B cell (primary cell): Measurements from ENCODE around the gene FEZF2. TPM values are rescaled to one million over a fixed set of nuclear protein-coding genes. Genes with fewer than 3 reads are reported as not detected.

Source experiments
- ATAC-seq: fragments of 200-7000 bp; cut with Tn5 transposase; one replicate; pipeline ENCODE4 v1.10.0; 2021; ENCODE audit warnings: low read depth, mild to moderate bottlenecking, moderate number of reproducible peaks, moderate library complexity
- CTCF ChIA-PET: fragments of 350-600 bp; sonication (Branson Sonifier 250); formaldehyde crosslinking; loops from one replicate; lab custom pipeline; 2021; ENCODE audit warnings: antibody characterized with exemption, inconsistent platforms; lab: Charles Lee
- POLR2A ChIA-PET: fragments of 350-600 bp; sonication (Branson Sonifier 250); formaldehyde crosslinking; loops from one replicate; lab custom pipeline; 2021; ENCODE audit warnings: antibody characterized with exemption; lab: Charles Lee
- DNase-seq: peaks from one replicate; pipeline ENCODE4 v3.0.0; 2013
- H2AFZ ChIP-seq: 2 replicates; pipeline ENCODE4 v1.6.1; 2012; ENCODE audit warnings: mild to moderate bottlenecking, low read depth, low read length; ENCODE audit not compliant: insufficient read depth, poor library complexity, severe bottlenecking
- H3K27ac ChIP-seq, 2 donors: 1 replicate in 1 of 2; 2 replicates in 1 of 2; pipeline ENCODE4 v1.5.1; 2012 to 2013; ENCODE audit warnings: low read length in 2 of 2, mild to moderate bottlenecking in 2 of 2, moderate library complexity in 1 of 2
- H3K27me3 ChIP-seq, 4 experiments: fragments of 200-600 bp in 1 of 4; sonication (generic) in 1 of 4; replicated peaks in 1 of 4; 1 replicate in 2 of 4; 2 replicates in 2 of 4; pipeline versions ENCODE4 v1.6.1 to v1.7.0; 2013 to 2016; ENCODE audit warnings: low read length in 3 of 4, mild to moderate bottlenecking in 2 of 4, mixed read lengths in 1 of 4, moderate library complexity in 1 of 4; ENCODE audit not compliant: insufficient read depth in 4 of 4, control insufficient read depth in 3 of 4; ENCODE audit errors: control extremely low read depth in 1 of 4
- H3K36me3 ChIP-seq, 2 experiments: replicated peaks in 1 of 2; 1 replicate in 1 of 2; 2 replicates in 1 of 2; pipeline versions ENCODE4 v1.6.1 to v1.7.1; 2013; ENCODE audit warnings: low read length in 1 of 2; ENCODE audit not compliant: insufficient read depth in 2 of 2, control insufficient read depth in 1 of 2; ENCODE audit errors: control extremely low read depth in 1 of 2, extremely low read depth in 1 of 2
- H3K4me1 ChIP-seq, 2 donors: fragments of 200-600 bp in 1 of 2; sonication (generic) in 1 of 2; 1 replicate in 1 of 2; 2 replicates in 1 of 2; pipeline versions ENCODE4 v1.5.1 to v1.6.1; 2013 to 2017; ENCODE audit warnings: low read length in 2 of 2; ENCODE audit not compliant: control insufficient read depth in 2 of 2, insufficient read depth in 2 of 2
- H3K4me2 ChIP-seq: replicated peaks from 2 replicates; pipeline ENCODE3; 2012; ENCODE audit warnings: mild to moderate bottlenecking, low read depth, low read length; ENCODE audit not compliant: poor library complexity, severe bottlenecking
- H3K4me3 ChIP-seq, 5 experiments: fragments of 200-600 bp in 1 of 5; sonication (generic) in 1 of 5; 1 replicate in 3 of 5; 2 replicates in 2 of 5; pipeline versions ENCODE4 v1.5.1 to v1.7.0; 2011 to 2016; ENCODE audit warnings: low read length in 4 of 5, mild to moderate bottlenecking in 4 of 5, low read depth in 2 of 5, control low read depth in 1 of 5, moderate library complexity in 1 of 5; ENCODE audit not compliant: insufficient read depth in 1 of 5; ENCODE audit errors: control extremely low read depth in 1 of 5, extremely low read depth in 1 of 5
- H3K79me2 ChIP-seq: fragments of 200-600 bp; sonication (generic); one replicate; pipeline ENCODE4 v1.6.0; 2016; ENCODE audit warnings: low read length; ENCODE audit not compliant: control insufficient read depth, insufficient read depth
- H3K9ac ChIP-seq: fragments of 200-600 bp; sonication (generic); 2 replicates; pipeline ENCODE4 v1.6.1; 2017; ENCODE audit warnings: mild to moderate bottlenecking, low read length, moderate library complexity
- H3K9me3 ChIP-seq, 3 donors: one replicate each; pipeline versions ENCODE4 v1.6.1 to v1.7.1; 2013; ENCODE audit warnings: low read length in 2 of 3; ENCODE audit not compliant: control insufficient read depth in 2 of 3, insufficient read depth in 1 of 3; ENCODE audit errors: control extremely low read depth in 1 of 3
- H4K20me1 ChIP-seq: 2 replicates; pipeline ENCODE4 v1.6.0; 2012; ENCODE audit warnings: mild to moderate bottlenecking, low read length; ENCODE audit not compliant: insufficient read depth, control insufficient read depth, poor library complexity, severe bottlenecking
- H3K27ac Mint-ChIP-seq: one replicate; pipeline ENCODE4 v1.8.0; 2021; ENCODE audit warnings: mixed read lengths
- H3K27me3 Mint-ChIP-seq: one replicate; pipeline ENCODE4 v1.8.0; 2021; ENCODE audit warnings: mixed read lengths
- H3K4me1 Mint-ChIP-seq: one replicate; pipeline ENCODE4 v1.8.0; 2021; ENCODE audit warnings: mixed read lengths
- H3K4me3 Mint-ChIP-seq: one replicate; pipeline ENCODE4 v1.8.0; 2021; ENCODE audit warnings: mixed read lengths
- H3K9me3 Mint-ChIP-seq: one replicate; pipeline ENCODE4 v1.8.0; 2022; ENCODE audit warnings: mixed read lengths; ENCODE audit not compliant: insufficient read depth
- EZH2 ChIP-seq: IDR thresholded peaks from 2 replicates; pipeline ENCODE4 v1.6.1; 2012; ENCODE audit warnings: borderline replicate concordance, low read depth, mild to moderate bottlenecking, moderate library complexity, low read length; ENCODE audit not compliant: insufficient read depth, poor library complexity, severe bottlenecking
- WGBS: methylation state at CpG from one replicate; pipeline ENCODE4 v1.1.5; 2013; ENCODE audit warnings: missing lambda C conversion rate; ENCODE audit not compliant: insufficient coverage; 5-methylcytosine and 5-hydroxymethylcytosine counted together
- intact Hi-C: fragments of 100-400 bp; cut with micrococcal nuclease; formaldehyde crosslinking; loops from one replicate; pipeline ENCODE4 v1.10.0; 2022
- polyA plus RNA-seq: library from polyadenylated mRNA; depleted of rRNA; stranded (reverse); fragments of >200 nt; gene quantifications from 2 replicates; pipeline ENCODE4 v1.2.3, GENCODE V29; 2012
- total RNA-seq, 2 donors: library from RNA; stranded (reverse); fragments of 120-200 nt in 1 of 2; gene quantifications; 1 replicate in 1 of 2; 2 replicates in 1 of 2; pipeline versions ENCODE4 v1.2.3 to v1.2.4, GENCODE V29; 2013 to 2022
- TF ChIP-seq, protein P1 (sequence below): fragments of 200-600 bp; IDR thresholded peaks from one replicate; pipeline ENCODE4 v1.8.0; 2022; ENCODE audit warnings: antibody characterized with exemption, mild to moderate bottlenecking

Gene FEZF2
- total and polyA plus RNA-seq, 2 donors (not counting 1 experiment from before 2014, with no cell fraction given), result not detected

DNA sequence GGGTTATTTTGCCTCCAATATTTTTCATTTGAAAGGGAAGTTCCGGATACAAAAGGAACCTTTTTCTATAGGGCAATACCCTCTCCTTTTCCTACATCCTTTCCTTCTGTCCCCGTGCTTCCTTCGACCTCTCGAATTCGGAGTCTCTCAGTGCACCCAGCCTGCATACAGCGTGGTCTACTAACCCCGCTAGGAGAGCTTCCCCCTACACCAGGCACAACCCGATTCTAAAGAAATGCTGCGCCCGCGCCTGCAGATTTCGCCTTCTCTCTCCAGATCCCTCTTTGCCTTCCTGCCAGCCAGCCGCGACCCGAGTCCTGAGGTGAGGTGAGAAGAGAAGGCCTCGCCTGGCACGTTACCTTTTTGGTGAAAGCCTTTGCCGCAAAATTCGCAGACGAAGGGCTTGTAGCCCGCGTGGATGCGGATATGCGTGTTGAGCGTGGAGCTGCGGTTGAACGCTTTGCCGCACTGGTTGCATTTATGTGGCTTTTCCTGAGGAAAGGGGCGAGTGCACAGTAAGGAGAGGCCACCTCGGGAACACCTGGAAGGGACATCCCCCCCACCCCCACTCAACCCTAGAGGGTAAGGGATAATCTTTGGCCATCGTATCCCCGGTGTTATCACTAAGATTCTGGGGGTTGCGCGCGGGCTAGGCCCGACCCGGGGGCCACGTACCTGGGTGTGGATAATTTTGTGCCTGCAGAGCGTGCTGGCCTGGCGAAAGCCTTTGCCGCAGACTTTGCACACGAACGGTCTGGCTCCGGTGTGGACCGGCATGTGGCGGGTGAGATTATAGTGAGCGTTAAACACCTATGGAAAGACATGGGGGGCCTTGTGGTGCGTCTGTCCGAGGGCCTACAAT is 2.3 kb downstream of the FEZF2 start:
- no peak for ATAC-seq
- Mint-ChIP-seq H3K4me1 (peaks cover 4% of the 10 kb centered on the region), H3K4me3 (no peak overlapping the region), H3K9me3 (no peaks in the 10 kb centered on the region), H3K27me3 (peaks cover 74% of the 10 kb centered on the region), H3K27ac (no peak overlapping the region)
- Histone ChIP-seq H4K20me1 (no peaks in the 10 kb centered on the region), H3K27ac (no peak overlapping the region), H3K4me2 (no peak overlapping the region), H3K4me1 (no peaks in the 10 kb centered on the region), H2AFZ (no peak overlapping the region), H3K27me3 (peaks cover 0 to 80% (median 30%) of the 10 kb centered on the region in 4 experiments), H3K9ac (no peak overlapping the region), H3K9me3 (peaks cover 0 to 40% (median 0%) of the 10 kb centered on the region in 3 donors), H3K79me2 (no peaks in the 10 kb centered on the region), H3K4me3 (no peak overlapping the region), H3K36me3 (no peaks in the 10 kb centered on the region)
- POLR2A ChIA-PET, result no interaction called here
- TF ChIP-seq, protein P1, sequence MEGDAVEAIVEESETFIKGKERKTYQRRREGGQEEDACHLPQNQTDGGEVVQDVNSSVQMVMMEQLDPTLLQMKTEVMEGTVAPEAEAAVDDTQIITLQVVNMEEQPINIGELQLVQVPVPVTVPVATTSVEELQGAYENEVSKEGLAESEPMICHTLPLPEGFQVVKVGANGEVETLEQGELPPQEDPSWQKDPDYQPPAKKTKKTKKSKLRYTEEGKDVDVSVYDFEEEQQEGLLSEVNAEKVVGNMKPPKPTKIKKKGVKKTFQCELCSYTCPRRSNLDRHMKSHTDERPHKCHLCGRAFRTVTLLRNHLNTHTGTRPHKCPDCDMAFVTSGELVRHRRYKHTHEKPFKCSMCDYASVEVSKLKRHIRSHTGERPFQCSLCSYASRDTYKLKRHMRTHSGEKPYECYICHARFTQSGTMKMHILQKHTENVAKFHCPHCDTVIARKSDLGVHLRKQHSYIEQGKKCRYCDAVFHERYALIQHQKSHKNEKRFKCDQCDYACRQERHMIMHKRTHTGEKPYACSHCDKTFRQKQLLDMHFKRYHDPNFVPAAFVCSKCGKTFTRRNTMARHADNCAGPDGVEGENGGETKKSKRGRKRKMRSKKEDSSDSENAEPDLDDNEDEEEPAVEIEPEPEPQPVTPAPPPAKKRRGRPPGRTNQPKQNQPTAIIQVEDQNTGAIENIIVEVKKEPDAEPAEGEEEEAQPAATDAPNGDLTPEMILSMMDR, result no peak
- no peak for TF ChIP-seq EZH2
- WGBS, result 16% methylated on average over 36 of the region's 49 CpGs
- intact Hi-C loops, result no loop called here
- CTCF ChIA-PET, result no interaction called here
- no peak for DNase-seq
